H1 (cell line): ENCODE results near the gene SPPL3. TPM values are rescaled to one million over a fixed set of nuclear protein-coding genes. Genes with fewer than 3 reads are reported as not detected.

Source experiments
- NRF1 ChIP-seq: IDR thresholded peaks from 2 replicates; pipeline ENCODE4 v1.6.1; 2011; ENCODE audit warnings: mild to moderate bottlenecking, low read depth, low read length, improper control_type of control experiment
- polyA plus RNA-seq, 7 experiments: library from polyadenylated mRNA; depleted of rRNA in 3 of 7; stranded (reverse) in 5 of 7; unstranded in 2 of 7; fragments of >200 nt in 5 of 7; fragments of 200-250 nt in 2 of 7; gene quantifications; 1 replicate in 5 of 7; 2 replicates in 1 of 7; 4 replicates in 1 of 7; pipeline versions ENCODE4 v1.2.1 to v1.2.3, GENCODE V29; 2011 to 2013; ENCODE audit warnings: missing spikeins in 2 of 7, mixed read lengths in 2 of 7
- total RNA-seq: library from RNA; stranded (reverse); fragmentation: NEBNext Ultra II Directional; extraction: Animal tissue kit (Norgen Biotek cat#: 25700); gene quantifications from 2 replicates; pipeline ENCODE4 v1.2.1, GENCODE V29; 2021

The SPPL3 gene
- total and polyA plus RNA-seq, 2 of the 8 experiments (the other 6 are each of a cell fraction or from before 2014, with no cell fraction given) = 27.3 to 48.4 TPM

DNA sequence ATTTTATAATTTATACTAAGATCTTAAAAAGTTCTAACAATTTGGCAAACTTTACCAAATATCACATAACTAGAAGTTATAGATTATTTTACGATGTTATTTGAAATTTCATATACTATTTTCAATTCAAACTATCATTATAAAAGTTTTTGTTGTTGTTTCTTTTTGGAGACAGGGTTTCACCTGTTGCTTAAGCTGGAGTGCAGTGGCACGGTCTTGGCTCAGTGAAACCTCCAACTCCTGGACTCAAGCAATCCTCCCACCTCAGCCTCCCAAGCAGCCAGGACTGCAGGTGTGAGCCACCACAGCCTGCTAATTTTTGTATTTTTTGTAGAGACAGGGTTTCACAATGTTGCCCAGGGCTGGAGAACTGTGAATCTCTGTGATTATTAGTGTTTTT lies 87.8 kb downstream of the SPPL3 start (continued):
- TF ChIP-seq NRF1 = no peak
